Neuron (in vitro differentiated cells): ENCODE results near the gene ME3.
"Not testable (repeated sequence)": the region's sequence is repeated elsewhere in the genome, so short reads cannot be mapped to it uniquely, and the experiment has no call there.

Source experiments
- H2AFZ ChIP-seq: one replicate; pipeline ENCODE4 v1.6.1; 2013; ENCODE audit warnings: low read depth, mild to moderate bottlenecking, inconsistent platforms, low read length, moderate library complexity
- H3K27me3 ChIP-seq: one replicate; pipeline ENCODE4 v1.6.1; 2013; ENCODE audit warnings: low read length; ENCODE audit not compliant: insufficient read depth
- H3K36me3 ChIP-seq: one replicate; pipeline ENCODE4 v1.6.1; 2013; ENCODE audit warnings: low read length; ENCODE audit not compliant: insufficient read depth
- H3K4me1 ChIP-seq: one replicate; pipeline ENCODE4 v1.6.1; 2013; ENCODE audit warnings: low read length; ENCODE audit not compliant: insufficient read depth
- H3K4me3 ChIP-seq: 2 replicates; pipeline ENCODE4 v1.5.1; 2013; ENCODE audit warnings: mild to moderate bottlenecking, low read length, moderate library complexity
- H3K9me3 ChIP-seq: one replicate; pipeline ENCODE4 v1.6.1; 2013; ENCODE audit warnings: low read length

Gene ME3

GRCh38 chr11:86620891-86621521 is 51.4 kb downstream of the ME3 start:
- H3K4me1 ChIP-seq = no peaks in the 10 kb centered on the region

GRCh38 chr11:86619428-86619827 is 53.0 kb downstream of the ME3 start:
- H3K36me3 ChIP-seq, H3K4me1 ChIP-seq, H2AFZ ChIP-seq, H3K27me3 ChIP-seq, H3K4me3 ChIP-seq, H3K9me3 ChIP-seq: not testable (repeated sequence)

More at GRCh38 chr11:86620891-86621521, 51.4 kb downstream of the ME3 start:
- Histone ChIP-seq H3K36me3 (no peaks in the 10 kb centered on the region), H3K27me3 (no peaks in the 10 kb centered on the region), H2AFZ (no peak overlapping the region), H3K9me3 (no peaks in the 10 kb centered on the region), H3K4me3 (no peak overlapping the region)

- no peak overlapping the region for H3K4me3 ChIP-seq
- no peaks in the 10 kb centered on the region for H3K27me3 ChIP-seq
- H2AFZ ChIP-seq = no peak overlapping the region
- no peaks in the 10 kb centered on the region for H3K9me3 ChIP-seq
- H3K36me3 ChIP-seq = no peaks in the 10 kb centered on the region
- H3K4me1 ChIP-seq = no peaks in the 10 kb centered on the region
Observed at GRCh38 chr11:86617502-86617901, 54.9 kb downstream of the ME3 start.

- Histone ChIP-seq H3K36me3 (no peaks in the 10 kb centered on the region), H3K9me3 (no peaks in the 10 kb centered on the region)
Observed at GRCh38 chr11:86615487-86615886, 56.9 kb downstream of the ME3 start.

GRCh38 chr11:86610559-86611341 is 61.7 kb downstream of the ME3 start:
- Histone ChIP-seq H3K4me1 (peaks cover 6% of the 10 kb centered on the region), H3K36me3 (no peaks in the 10 kb centered on the region), H3K9me3 (no peaks in the 10 kb centered on the region), H2AFZ (no peak overlapping the region), H3K4me3 (no peak overlapping the region), H3K27me3 (no peaks in the 10 kb centered on the region)

More at GRCh38 chr11:86615487-86615886, 56.9 kb downstream of the ME3 start:
- no peaks in the 10 kb centered on the region for H3K27me3 ChIP-seq
- no peak overlapping the region for H2AFZ ChIP-seq
- no peaks in the 10 kb centered on the region for H3K4me1 ChIP-seq
- no peak overlapping the region for H3K4me3 ChIP-seq

- no peaks in the 10 kb centered on the region for H3K27me3 ChIP-seq
- no peaks in the 10 kb centered on the region for H3K36me3 ChIP-seq
- H3K4me1 ChIP-seq = peaks cover 6% of the 10 kb centered on the region
- H2AFZ ChIP-seq = no peak overlapping the region
- H3K4me3 ChIP-seq = no peak overlapping the region
- no peaks in the 10 kb centered on the region for H3K9me3 ChIP-seq
Observed at GRCh38 chr11:86608251-86608799, 64.1 kb downstream of the ME3 start.

- Histone ChIP-seq H3K4me3 (no peak overlapping the region), H3K27me3 (no peaks in the 10 kb centered on the region), H3K36me3 (no peaks in the 10 kb centered on the region), H2AFZ (no peak overlapping the region), H3K9me3 (no peaks in the 10 kb centered on the region), H3K4me1 (peaks cover 6% of the 10 kb centered on the region)
Observed at GRCh38 chr11:86606836-86607481, 65.5 kb downstream of the ME3 start.

GRCh38 chr11:86606270-86606835 is 66.1 kb downstream of the ME3 start:
- Histone ChIP-seq H3K4me1 (peaks cover 6% of the 10 kb centered on the region), H2AFZ (no peak overlapping the region), H3K4me3 (no peak overlapping the region), H3K9me3 (no peaks in the 10 kb centered on the region), H3K27me3 (no peaks in the 10 kb centered on the region), H3K36me3 (no peaks in the 10 kb centered on the region)

- no peak overlapping the region for H3K4me3 ChIP-seq
- H3K27me3 ChIP-seq = no peaks in the 10 kb centered on the region
- H3K36me3 ChIP-seq = no peaks in the 10 kb centered on the region
- H3K9me3 ChIP-seq = peaks cover 2% of the 10 kb centered on the region
- H2AFZ ChIP-seq = no peak overlapping the region
- peaks cover 42% of the 10 kb centered on the region for H3K4me1 ChIP-seq
Observed at GRCh38 chr11:86596861-86597586, 75.4 kb downstream of the ME3 start.

GRCh38 chr11:86595955-86596354 is 76.5 kb downstream of the ME3 start:
- Histone ChIP-seq H3K4me3 (no peak overlapping the region), H3K9me3 (peaks cover 2% of the 10 kb centered on the region), H2AFZ (no peak overlapping the region), H3K4me1 (peaks cover 52% of the 10 kb centered on the region), H3K27me3 (no peaks in the 10 kb centered on the region), H3K36me3 (no peaks in the 10 kb centered on the region)

GRCh38 chr11:86595451-86595850 is 77.0 kb downstream of the ME3 start:
- Histone ChIP-seq H3K4me3 (no peak overlapping the region), H3K27me3 (no peaks in the 10 kb centered on the region), H3K4me1 (peaks cover 57% of the 10 kb centered on the region), H2AFZ (no peak overlapping the region), H3K9me3 (peaks cover 2% of the 10 kb centered on the region), H3K36me3 (no peaks in the 10 kb centered on the region)

GRCh38 chr11:86594746-86595145 is 77.7 kb downstream of the ME3 start:
- Histone ChIP-seq H3K9me3 (peaks cover 2% of the 10 kb centered on the region), H2AFZ (no peak overlapping the region), H3K4me1 (peaks cover 64% of the 10 kb centered on the region), H3K4me3 (no peak overlapping the region), H3K27me3 (no peaks in the 10 kb centered on the region), H3K36me3 (no peaks in the 10 kb centered on the region)
